ENCODE data around the gene LCN12.
A peak's percentile ranks its signal among the peaks of the same experiment; 100 is the strongest.

Gene LCN12

DNA sequence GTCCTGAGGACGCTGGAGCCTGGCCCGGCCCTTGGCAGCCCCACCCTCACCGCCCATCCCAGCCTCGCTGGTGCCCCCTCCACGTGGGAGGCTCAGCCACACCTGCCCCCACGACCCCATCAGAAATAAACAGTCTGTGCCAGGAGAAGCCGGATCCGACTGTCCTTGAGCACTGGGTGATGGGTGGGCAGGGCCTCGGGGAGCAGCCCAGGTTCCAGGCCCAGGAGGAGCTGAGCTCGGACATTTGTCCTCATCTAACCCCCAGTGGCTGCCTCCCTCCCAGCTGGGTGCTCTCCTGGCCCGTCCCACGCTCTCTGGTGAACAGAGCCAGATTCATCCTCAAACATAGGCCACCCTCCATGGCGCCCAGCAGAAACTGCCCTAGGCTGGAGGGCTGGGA, 20.7 kb downstream of the LCN12 start:
- no peak for DNase-seq (ENCODE audit: low read depth in 1 of 2, low spot score in 1 of 2)

DNA sequence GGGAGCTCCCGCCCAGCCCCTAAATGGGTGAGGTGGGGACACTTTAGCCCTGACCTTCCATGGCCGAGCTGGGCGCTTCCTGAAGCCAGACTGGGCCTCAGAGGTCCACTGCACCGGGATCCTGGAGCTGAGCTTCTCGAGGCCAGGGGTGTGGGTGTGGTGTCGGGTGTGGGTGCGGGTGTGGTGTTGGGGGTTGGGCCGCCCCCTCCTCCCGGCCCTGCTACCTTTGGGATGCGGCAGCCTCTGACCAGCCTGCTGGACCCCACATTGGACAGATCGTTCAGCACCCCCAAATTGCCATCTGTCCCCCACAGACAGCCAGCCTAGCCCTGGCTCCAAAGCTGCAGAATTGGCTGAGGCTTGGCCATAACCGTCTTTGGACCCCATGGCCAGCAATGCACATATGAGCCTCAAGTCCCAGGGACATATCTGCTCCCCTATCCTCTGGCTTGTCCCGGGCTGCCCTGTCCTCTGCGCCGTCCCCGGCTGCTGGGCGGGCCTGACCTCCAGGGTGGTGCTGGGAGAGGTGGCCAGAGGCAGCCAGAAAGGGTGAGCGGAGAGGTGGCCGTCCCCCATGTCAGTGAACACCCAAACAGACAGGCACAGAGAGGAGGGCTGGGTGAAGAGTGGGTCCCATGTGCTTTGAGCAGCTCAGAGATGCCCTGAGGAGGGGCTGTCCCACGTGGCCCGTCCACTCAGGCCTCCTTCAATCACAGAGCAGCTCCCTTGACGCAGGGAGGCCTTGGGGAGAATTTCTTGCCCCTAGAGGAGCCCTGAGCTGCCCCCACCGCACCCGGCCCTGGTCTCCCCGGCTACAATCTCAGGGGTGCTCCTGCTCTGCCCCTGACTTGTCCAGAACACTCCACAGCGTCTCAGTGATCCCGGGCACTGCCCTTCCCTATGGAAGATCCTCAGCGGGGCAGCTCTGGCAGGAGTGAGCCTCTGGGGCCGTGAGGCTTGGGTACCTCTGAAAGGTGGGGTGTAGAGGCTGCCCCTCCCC, 21.8 kb downstream of the LCN12 start:
- no peak for DNase-seq (ENCODE audit: low read depth in 1 of 2, low spot score in 1 of 2)

DNA sequence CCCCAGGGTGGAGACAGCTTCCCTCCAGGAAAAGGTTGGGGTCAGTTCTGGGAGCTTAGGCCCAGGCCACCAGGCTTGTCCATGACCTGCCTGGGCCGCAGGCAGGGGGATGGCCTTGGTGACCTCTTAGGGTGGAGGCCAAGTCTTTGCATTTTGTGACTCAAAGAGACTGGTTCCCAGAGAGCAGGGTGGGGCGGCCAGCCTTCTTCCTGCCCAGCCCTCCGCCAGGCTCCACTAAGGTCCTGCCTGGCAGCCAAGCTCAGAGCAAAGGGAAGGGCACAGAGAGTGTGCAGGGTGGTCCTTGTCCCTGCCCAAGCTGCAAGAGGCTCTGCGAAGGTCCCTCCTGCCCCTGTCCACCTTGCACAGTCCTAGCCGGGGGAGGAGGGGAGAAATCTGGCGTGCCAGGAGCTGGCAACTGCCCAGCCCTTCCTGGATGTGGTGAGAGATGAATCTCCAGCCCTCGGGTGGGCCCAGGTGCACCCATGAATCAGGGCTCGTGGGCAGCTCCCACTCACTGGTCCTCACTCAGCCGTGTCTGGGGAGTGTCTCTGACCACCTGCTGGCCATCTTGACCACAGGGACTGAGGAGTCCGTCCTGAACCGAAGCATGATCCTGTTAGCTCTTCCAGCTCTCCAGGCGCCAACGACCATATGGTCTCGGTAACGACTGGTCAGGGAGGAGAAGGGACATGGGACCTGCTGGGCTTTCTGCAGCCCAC, 22.9 kb downstream of the LCN12 start:
- DNase-seq (ENCODE audit: low read depth in 1 of 2, low spot score in 1 of 2) = no peak

DNA sequence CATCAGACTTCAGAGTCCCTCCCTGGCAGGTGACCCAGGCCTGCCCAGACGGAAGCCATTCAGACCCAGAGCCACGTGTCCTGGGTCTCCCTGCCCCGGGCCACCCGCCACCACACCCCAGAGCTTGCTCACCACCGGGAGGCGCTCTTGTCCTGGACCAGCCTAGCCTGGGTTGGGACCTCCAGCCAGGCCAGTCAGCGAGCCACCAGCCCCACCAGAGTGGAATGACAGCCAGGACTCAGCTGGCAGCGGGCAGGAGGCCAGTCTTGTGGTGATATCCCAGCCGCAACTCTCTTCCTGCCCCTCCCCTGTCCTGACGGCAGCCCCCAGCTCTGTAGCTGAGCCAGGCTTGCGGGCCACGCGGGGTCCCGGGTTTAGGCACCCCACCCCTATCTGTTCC, 23.6 kb downstream of the LCN12 start:
- DNase-seq (ENCODE audit: low read depth in 1 of 2, low spot score in 1 of 2) = no peak

DNA sequence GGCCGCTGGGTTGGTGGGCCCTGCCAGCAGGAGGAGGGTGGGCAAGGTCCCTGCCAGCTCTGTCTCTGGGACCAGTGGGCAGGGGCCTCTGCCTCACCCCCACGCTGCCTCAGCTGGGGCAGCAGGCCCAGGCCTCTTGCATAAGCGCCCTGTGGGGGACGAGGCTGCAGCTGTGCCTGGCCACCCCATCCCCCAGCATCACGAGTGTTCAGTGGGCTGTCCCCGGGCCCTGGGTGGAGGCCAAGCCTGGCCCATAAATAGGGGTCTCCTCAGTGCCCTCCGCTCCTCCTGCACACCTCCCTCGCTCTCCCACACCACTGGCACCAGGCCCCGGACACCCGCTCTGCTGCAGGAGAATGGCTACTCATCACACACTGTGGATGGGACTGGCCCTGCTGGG, 25.1 kb downstream of the LCN12 start, which contains the start of gene PTGDS:
PTGDS (plus strand) TSS at position 282 of the 400 bp plus-strand sequence; CDS start at position 357, 75 bp downstream.
- no peak for DNase-seq (ENCODE audit: low read depth in 1 of 2, low spot score in 1 of 2)

DNA sequence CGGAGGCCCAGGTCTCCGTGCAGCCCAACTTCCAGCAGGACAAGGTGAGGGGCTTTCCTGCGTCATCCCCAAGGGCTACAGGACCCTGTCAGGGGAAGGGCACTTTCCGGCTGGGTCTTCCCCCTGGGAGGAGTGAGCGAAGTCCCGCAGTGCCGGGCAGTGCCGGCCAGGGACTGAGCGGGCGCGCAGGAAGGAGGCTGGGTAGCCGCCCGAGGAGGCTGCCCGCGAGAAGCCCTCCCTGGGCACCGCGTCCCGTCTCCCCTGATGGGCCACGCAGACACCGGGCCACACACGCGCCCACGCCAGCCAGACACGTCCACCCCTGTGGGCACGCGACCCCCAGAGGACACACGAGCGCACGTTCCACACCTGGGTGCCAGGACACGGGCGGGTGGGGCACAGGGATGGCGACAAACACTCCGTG, 25.6 kb downstream of the LCN12 start:
- DNase-seq (ENCODE audit: low read depth in 1 of 2, low spot score in 1 of 2) = no peak

DNA sequence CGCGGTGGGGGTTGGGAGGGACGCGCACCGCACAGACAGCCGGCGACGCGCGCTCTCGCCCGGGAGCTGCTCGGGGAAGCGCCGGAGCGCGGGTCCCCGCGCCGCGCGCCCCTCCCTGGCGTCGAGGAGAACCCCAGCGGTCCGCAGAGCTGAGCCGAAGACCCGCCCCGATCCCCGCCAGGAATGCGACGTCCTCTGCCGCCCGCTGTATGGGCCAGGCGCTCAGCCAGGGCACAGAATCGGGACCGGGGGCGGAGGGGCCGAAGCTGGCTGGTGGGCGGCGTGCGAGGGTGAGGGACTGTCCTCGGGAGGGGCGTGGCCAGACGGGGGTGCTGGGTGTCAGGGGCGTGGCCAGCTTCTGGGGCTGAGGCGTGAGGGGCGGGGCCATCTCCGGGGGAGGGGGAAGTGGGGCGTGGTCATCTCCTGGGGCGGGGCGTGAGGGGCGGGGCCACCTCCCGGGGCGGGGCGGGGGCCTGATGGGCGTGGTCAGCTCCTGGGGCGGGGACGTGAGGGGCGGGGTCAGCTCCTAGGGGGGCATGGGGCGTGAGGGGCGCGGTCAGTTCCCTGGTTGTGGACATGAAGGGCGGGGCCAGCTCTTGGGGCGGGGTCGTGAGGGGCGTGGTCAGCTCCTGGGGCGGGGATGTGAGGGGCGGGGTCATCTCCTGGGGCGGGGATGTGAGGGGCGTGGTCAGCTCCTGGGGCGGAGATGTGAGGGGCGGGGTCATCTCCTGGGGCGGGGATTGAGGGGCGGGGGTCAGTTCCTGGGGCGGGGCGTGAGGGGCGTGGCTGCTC, 26.2 kb downstream of the LCN12 start:
- peak; percentile 35 to 58 for DNase-seq (ENCODE audit: low read depth in 1 of 2, low spot score in 1 of 2)

DNA sequence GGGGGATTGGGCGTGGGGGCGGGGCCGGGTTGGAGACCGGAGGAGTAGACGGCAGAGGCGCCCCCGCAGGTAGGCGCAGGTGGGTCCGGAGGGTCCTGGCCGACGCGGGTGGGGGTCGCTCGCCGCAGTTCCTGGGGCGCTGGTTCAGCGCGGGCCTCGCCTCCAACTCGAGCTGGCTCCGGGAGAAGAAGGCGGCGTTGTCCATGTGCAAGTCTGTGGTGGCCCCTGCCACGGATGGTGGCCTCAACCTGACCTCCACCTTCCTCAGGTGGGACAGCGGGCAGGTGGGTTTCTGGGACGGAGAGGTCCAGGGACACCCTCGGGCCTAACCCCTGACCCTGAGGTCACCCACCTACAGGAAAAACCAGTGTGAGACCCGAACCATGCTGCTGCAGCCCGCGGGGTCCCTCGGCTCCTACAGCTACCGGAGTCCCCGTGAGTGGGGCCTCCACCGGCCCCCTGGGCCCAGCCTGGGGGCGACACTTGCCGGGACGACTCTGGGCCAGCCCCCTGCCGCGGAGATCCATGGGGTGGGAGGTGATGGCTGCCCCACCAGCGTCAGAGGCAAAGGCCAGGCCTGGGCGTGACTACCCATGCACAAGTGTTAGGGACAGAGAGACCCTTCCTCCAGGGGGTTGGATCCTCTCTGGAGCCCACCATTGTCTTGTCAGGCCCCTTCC, 26.9 kb downstream of the LCN12 start:
- DNase-seq (ENCODE audit: low read depth in 1 of 2, low spot score in 1 of 2) = no peak

DNA sequence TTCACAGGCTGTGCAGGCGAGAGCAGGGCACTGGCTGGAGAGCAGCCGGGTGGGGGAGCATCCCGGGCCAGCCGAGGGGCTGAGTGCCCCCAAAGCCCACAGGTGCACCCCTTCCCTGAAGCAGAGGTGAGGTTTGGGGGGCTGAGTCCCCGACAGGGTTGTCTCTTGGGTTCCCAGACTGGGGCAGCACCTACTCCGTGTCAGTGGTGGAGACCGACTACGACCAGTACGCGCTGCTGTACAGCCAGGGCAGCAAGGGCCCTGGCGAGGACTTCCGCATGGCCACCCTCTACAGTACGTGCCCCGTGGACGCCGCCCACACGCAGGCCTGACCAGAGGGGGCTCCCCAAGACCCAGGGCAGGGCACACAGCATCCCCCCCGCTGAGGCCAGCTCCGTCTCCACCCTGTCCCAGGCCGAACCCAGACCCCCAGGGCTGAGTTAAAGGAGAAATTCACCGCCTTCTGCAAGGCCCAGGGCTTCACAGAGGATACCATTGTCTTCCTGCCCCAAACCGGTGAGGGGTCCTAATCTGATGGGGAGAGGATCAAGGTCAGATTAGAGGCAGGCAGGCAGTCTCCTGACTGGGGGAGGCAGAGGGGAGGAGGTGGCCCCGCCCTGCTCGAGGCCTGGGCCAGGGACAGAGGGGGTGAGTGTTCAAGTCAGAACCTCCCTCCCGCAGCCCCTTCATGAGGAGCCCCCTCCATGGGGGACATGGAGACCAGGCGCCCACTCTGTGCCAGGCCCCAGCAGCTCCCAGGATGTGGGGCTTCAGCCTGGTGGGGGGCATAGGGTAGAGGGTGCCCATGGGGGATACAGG, 27.9 kb downstream of the LCN12 start:
- no peak for DNase-seq (ENCODE audit: low read depth in 1 of 2, low spot score in 1 of 2)

DNA sequence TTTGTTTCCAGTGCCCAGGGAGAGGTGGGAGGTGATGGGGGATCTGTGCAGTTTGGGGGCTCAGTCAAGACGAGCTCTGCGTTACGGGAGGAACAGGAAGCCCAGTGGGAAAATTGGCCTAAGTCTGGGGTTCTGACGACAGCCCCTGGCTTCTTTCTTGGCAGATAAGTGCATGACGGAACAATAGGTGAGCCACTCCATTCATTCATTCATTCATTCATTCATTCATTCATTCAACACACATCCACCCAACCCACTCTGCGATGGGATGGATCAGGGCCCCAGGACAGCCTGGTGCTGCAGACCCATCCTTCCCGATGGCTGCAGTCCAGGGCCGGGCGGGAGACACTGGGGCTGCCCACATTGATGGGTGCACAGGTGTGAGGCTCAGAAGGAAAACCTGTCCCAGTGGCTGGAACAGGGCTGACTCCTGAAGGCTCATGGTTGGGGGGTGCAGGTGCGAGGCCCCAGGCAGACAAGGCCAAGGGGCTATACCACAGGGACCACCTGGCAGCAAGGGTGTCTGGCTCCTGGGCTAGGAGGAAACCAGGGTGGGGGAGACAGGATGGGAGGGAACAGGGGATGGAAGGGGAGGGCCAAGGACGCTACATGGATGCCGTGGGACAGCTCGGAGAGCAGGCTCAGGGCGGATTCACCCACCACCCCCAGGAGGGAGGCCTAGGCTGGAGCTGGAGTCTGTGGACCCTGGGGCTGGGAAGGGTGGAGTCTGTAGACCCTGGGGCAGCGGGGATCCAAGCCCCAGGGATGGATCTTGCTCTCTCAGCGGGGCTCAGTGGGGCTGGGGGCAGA, 28.8 kb downstream of the LCN12 start:
- no peak for DNase-seq (ENCODE audit: low read depth in 1 of 2, low spot score in 1 of 2)

DNA sequence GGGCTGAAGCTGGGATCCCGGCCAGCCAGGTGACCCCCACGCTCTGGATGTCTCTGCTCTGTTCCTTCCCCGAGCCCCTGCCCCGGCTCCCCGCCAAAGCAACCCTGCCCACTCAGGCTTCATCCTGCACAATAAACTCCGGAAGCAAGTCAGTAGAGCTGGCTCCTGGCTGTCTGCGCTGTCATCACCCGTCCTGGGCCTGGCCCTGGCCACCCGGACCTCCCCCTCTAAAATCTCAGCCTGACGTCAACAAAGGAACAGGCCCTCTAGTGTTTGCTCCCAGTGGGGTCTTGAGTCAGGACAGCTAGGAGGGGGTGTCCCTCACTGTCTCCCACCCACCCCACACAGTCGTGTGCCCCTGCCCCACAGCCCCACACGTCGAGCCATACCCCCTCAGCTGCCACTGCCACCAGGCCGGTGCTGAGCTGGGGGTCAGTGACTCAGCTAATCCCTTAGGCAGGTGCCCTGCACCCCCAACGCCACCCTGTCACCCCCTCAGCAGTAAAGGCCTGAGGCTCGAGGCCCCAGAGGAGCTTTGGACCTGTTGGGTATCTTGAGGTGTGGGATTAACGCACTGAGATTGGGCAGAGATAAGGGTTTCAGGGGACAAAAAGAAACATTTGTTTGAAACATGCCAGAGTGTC, 29.6 kb downstream of the LCN12 start:
- DNase-seq (ENCODE audit: low read depth in 1 of 2, low spot score in 1 of 2) = no peak

DNA sequence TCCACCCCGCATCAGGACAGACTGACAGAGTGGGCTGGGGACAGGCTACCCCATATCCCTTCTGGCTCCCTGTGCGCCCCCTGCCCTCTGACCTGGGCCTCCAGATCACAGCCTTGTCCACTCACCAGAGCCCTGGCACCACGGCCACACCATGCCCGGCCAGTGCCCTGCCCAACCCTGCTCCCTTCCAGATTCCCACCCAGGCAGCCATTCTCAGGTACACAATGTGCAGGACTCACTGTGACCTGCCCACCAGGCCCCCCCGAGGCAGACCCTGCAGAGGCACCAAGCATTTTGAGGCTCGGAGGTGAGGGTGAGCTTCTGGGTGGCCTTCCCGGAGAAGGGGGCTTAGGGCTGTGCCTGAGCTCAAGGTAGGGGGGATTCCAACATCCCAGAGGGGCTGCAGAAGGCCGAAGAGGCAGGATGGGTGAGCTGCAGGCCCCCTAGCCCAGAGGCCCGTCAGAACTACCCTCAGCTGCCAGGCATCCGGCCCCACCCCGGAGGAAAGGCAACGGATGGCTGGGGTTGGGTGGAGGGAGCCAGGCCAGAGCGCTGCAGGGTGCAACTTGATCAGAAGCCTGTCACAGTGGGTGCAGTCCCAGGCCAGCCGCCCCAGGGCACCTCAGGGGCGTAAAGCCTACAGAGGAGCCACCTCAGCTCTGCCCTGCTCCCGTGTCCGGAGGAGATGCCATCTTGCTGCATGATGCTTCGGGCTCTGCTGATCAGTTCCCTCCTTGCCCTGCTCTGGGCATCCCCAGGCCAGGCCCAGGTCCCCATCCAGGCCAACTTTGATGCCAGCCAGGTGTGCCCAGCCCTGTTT, 30.4 kb downstream of the LCN12 start, which contains the start of gene LCNL1:
LCNL1 (plus strand) TSS at position 762 of the 820 bp plus-strand sequence. CDS start 594 bp downstream, outside the sequence.
- DNase-seq (ENCODE audit: low read depth in 1 of 2, low spot score in 1 of 2) = no peak

DNA sequence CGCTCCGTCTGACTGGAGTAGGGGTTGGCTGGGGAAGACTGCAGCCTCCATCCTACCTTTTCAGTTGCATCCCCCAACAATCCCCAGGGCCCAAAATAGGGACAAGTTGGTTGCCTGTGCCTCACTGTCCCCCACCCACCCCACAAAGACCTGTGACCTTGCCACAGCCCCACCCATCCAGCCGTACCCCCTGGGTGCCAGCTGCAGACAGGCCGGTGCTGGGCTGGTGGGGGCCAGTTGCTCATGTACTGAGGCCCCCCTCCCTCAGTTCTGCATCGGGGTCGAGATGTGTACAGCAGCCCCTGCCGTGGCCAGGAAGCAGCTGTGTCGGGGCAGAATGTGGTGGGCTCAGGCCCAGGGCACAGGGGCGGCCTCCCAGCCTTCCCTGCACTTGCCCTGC, 31.1 kb downstream of the LCN12 start:
- no peak for DNase-seq (ENCODE audit: low read depth in 1 of 2, low spot score in 1 of 2)

DNA sequence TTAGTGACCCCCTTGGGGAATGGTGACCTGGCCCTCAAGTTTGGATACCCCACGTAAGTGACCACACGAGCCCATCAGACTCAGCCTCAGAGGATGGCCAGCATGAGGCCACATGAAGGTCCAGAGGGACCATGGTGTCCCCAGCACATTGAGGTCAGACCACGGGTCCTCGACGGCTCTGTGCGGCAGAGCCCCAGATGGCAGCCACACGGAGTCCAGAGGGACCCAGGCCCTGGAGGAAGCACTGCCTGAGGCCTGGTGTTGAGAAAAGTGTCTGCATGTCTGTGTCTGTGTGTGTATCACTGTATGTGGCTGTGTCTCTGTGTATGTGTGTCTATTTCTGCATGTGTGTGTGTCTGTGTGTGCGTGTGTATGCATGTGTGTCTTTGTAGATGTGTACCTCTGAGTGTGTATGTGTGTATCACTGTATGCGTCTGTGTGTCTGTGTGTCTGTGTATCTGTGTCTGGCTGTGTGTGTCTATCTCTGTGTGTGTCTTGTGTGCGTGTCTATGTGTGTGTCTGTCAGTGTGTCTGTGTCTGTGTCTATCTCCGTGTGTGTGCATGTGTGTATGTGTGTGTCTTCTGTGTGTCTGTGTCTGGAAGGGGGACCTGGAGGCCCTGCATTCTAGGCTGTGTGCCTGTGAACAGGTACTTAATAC, 31.7 kb downstream of the LCN12 start:
- DNase-seq (ENCODE audit: low read depth in 1 of 2, low spot score in 1 of 2) = no peak

DNA sequence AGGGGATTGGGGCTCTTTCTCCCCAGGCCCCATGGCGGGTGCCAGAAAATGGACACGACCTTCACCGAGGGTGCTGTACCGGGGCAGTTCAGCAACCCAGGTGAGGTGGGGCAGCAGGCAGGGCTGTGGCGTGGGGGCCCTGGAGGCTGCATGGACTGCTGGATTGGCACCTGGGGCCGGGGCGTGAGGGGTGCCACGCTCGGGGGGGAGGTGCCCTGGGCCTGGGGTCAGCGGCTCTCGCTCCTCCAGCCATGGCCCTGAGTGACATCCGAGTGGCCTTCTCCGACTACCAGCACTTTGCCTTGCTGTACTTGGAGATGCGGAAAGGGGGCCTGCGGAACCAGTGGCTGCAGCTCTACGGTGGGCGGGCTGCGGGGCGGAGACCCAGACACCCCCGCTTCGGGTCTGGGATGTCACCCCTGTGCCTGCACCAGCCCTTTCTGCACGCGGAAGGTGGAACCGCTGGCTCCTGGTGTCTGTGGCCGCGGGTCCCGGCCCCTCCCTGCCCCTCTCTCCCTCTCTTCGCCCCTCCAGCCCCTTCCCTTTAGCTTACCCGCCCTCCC, 32.5 kb downstream of the LCN12 start:
- no peak for DNase-seq (ENCODE audit: low read depth in 1 of 2, low spot score in 1 of 2)

DNA sequence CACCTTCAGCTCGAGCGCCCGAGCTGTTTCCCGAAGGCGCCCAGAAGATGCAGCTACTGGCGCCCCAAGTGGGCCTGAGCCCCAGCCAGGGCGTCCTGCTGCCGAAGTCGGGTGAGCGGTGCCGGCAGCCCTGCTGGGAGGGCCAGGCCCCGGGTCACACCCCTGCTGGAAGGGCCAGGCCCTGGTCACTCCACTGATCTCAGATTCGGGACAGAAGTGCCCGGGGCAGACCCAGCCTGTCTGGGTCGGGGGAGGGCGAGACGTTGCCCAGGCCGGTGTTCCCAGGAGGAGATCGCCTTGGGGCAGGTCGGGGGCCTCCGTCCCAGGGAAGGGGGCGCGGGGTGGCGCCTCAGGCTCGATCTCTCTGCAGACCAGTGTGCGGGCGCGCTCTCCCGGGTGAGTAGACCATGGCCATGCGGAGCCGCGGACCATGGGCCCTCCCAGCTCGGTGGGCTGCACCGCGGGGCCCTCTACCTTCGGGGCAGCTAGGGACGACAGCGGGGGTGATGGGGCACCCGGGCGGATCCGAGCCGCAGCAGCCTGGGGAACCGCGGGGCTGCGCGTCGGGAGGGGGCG, 33.0 kb downstream of the LCN12 start:
- no peak for DNase-seq (ENCODE audit: low read depth in 1 of 2, low spot score in 1 of 2)

Data from stimulated activated CD4-positive, alpha-beta T cell treated with anti-CD3 and anti-CD28 coated beads, Interleukin-15, amount 100 ng/mL, for 1 hour (primary cell).